DOHH2 (cell line): Measurements from ENCODE around the gene TMEM176B.

Experiments
- H3F3A ChIP-seq: fragments of 200-600 bp; sonication (generic), shearing (Covaris generic); 2 replicates; pipeline ENCODE4 v1.6.0; 2016; ENCODE audit warnings: antibody characterized with exemption, mild to moderate bottlenecking; ENCODE audit not compliant: control insufficient read depth, insufficient read depth
- H3K27ac ChIP-seq: fragments of 200-600 bp; sonication (generic); 2 replicates; pipeline ENCODE4 v1.5.1; 2014; ENCODE audit warnings: low read depth, mild to moderate bottlenecking, low read length, moderate library complexity
- H3K27me3 ChIP-seq: fragments of 200-600 bp; sonication (generic); 2 replicates; pipeline ENCODE4 v1.6.1; 2014; ENCODE audit warnings: mild to moderate bottlenecking, low read length, mixed read lengths; ENCODE audit not compliant: control insufficient read depth
- H3K36me3 ChIP-seq: fragments of 200-600 bp; sonication (generic); 2 replicates; pipeline ENCODE4 v1.6.1; 2014; ENCODE audit warnings: mild to moderate bottlenecking, low read length, moderate library complexity, mixed read lengths; ENCODE audit not compliant: control insufficient read depth
- H3K4me1 ChIP-seq: fragments of 200-600 bp; sonication (generic); 2 replicates; pipeline ENCODE4 v1.6.1; 2014; ENCODE audit warnings: mild to moderate bottlenecking, low read length, mixed read lengths; ENCODE audit not compliant: control insufficient read depth
- H3K4me2 ChIP-seq: fragments of 200-600 bp; sonication (generic); 2 replicates; pipeline ENCODE4 v1.6.0; 2014; ENCODE audit warnings: mild to moderate bottlenecking, low read length, moderate library complexity
- H3K4me3 ChIP-seq: fragments of 200-600 bp; sonication (generic); 2 replicates; pipeline ENCODE4 v1.5.1; 2014; ENCODE audit warnings: mild to moderate bottlenecking, low read length, mixed read lengths
- H3K79me2 ChIP-seq: fragments of 200-600 bp; sonication (generic); 2 replicates; pipeline ENCODE4 v1.6.1; 2014; ENCODE audit warnings: mild to moderate bottlenecking, low read length, mixed read lengths; ENCODE audit not compliant: control insufficient read depth
- H3K9me2 ChIP-seq: fragments of 200-600 bp; sonication (generic); replicated peaks from 2 replicates; pipeline ENCODE4 v1.6.1; 2014; ENCODE audit warnings: mild to moderate bottlenecking, low read length, mixed read lengths; ENCODE audit not compliant: control insufficient read depth
- H3K9me3 ChIP-seq: fragments of 200-600 bp; sonication (generic); 2 replicates; pipeline ENCODE4 v1.6.1; 2014; ENCODE audit warnings: antibody characterized with exemption, low read length, mixed read lengths; ENCODE audit not compliant: control insufficient read depth, insufficient read depth
- H4K20me1 ChIP-seq: fragments of 200-600 bp; sonication (generic); 2 replicates; pipeline ENCODE4 v1.6.0; 2014; ENCODE audit warnings: low read depth, mild to moderate bottlenecking, antibody characterized with exemption, low read length, moderate library complexity; ENCODE audit not compliant: control insufficient read depth, insufficient read depth
- CTCF ChIP-seq: fragments of 200-600 bp; sonication (generic); IDR thresholded peaks from one replicate; pipeline ENCODE4 v1.5.1; 2014; ENCODE audit warnings: antibody characterized with exemption, mild to moderate bottlenecking, low read depth, low read length; ENCODE audit not compliant: poor library complexity, severe bottlenecking
- EZH2phosphoT487 ChIP-seq: fragments of 200-600 bp; sonication (generic); IDR thresholded peaks from 2 replicates; pipeline ENCODE4 v1.6.1; 2017; ENCODE audit warnings: borderline replicate concordance, mild to moderate bottlenecking, antibody characterized with exemption, low read length, moderate library complexity, mixed read lengths

The TMEM176B gene

GRCh38 chr7:150755473-150756099 is 44.6 kb downstream of the TMEM176B start:
- no peak overlapping the region for H3K4me3 ChIP-seq
- TF ChIP-seq EZH2phosphoT487 (no peak), CTCF (no peak)
- H3K9me2 ChIP-seq = no peaks in the 10 kb centered on the region
- no peaks in the 10 kb centered on the region for H3K36me3 ChIP-seq
- H3K4me2 ChIP-seq = no peak overlapping the region
- no peaks in the 10 kb centered on the region for H3F3A ChIP-seq
- no peaks in the 10 kb centered on the region for H3K4me1 ChIP-seq
- H3K27me3 ChIP-seq = no peaks in the 10 kb centered on the region; the same call in 1 of the 2 replicates
- H3K79me2 ChIP-seq = no peaks in the 10 kb centered on the region
- H4K20me1 ChIP-seq = no peaks in the 10 kb centered on the region
- H3K9me3 ChIP-seq = no peaks in the 10 kb centered on the region
- no peak overlapping the region for H3K27ac ChIP-seq

GRCh38 chr7:150754951-150755350 is 45.2 kb downstream of the TMEM176B start:
- Histone ChIP-seq H3K9me2 (no peaks in the 10 kb centered on the region), H3K9me3 (no peaks in the 10 kb centered on the region), H3K27ac (no peak overlapping the region), H3K36me3 (no peaks in the 10 kb centered on the region), H3K4me3 (no peak overlapping the region), H3F3A (no peaks in the 10 kb centered on the region), H3K27me3 (no peaks in the 10 kb centered on the region; the same call in 1 of the 2 replicates), H3K79me2 (no peaks in the 10 kb centered on the region), H3K4me2 (no peak overlapping the region), H3K4me1 (no peaks in the 10 kb centered on the region), H4K20me1 (no peaks in the 10 kb centered on the region)
- TF ChIP-seq CTCF (no peak), EZH2phosphoT487 (no peak)

- no peaks in the 10 kb centered on the region; the same call in 1 of the 2 replicates for H3K27me3 ChIP-seq
- no peaks in the 10 kb centered on the region for H4K20me1 ChIP-seq
- no peak overlapping the region for H3K4me2 ChIP-seq
- no peaks in the 10 kb centered on the region for H3K79me2 ChIP-seq
- H3K36me3 ChIP-seq = no peaks in the 10 kb centered on the region
- no peak overlapping the region for H3K4me3 ChIP-seq
- H3K9me2 ChIP-seq = no peaks in the 10 kb centered on the region
- no peaks in the 10 kb centered on the region for H3K9me3 ChIP-seq
- no peaks in the 10 kb centered on the region for H3F3A ChIP-seq
- no peak overlapping the region for H3K27ac ChIP-seq
- TF ChIP-seq CTCF (peak; percentile 71), EZH2phosphoT487 (no peak)
- H3K4me1 ChIP-seq = no peaks in the 10 kb centered on the region
Measured at GRCh38 chr7:150753826-150754603, 46.1 kb downstream of the TMEM176B start.
